ENCODE results near the gene ATP6V0A4.
"Not testable (repeated sequence)": the region's sequence is repeated elsewhere in the genome, so short reads cannot be mapped to it uniquely, and the experiment has no call there.

Gene ATP6V0A4

GRCh38 chr7:138797715-138798320 is at the start of gene ATP6V0A4, which contains the start of gene TMEM213:
ATP6V0A4 (minus strand) TSS chr7:138798196; CDS start chr7:138771247, 26,949 bp downstream.
TMEM213 (plus strand) TSS chr7:138797994; CDS start chr7:138798105, 111 bp downstream.
- in situ Hi-C loops (cut with MboI; ENCODE audit: low sequenced_read_pairs) = no loop called here

- in situ Hi-C loops (cut with MboI; ENCODE audit: low sequenced_read_pairs) = no loop called here
Observed at GRCh38 chr7:138845711-138846110, 47.7 kb upstream of the ATP6V0A4 start.

GRCh38 chr7:138843632-138844580 is 45.9 kb upstream of the ATP6V0A4 start:
- in situ Hi-C loops (cut with MboI; ENCODE audit: low sequenced_read_pairs) = no loop called here

GRCh38 chr7:138842111-138842510 is 44.1 kb upstream of the ATP6V0A4 start:
- in situ Hi-C loops (cut with MboI; ENCODE audit: low sequenced_read_pairs) = no loop called here

- in situ Hi-C loops (cut with MboI; ENCODE audit: low sequenced_read_pairs) = no loop called here
Observed at GRCh38 chr7:138838166-138838565, 40.2 kb upstream of the ATP6V0A4 start.

GRCh38 chr7:138837627-138838026 is 39.6 kb upstream of the ATP6V0A4 start:
- in situ Hi-C loops (cut with MboI; ENCODE audit: low sequenced_read_pairs) = no loop called here

GRCh38 chr7:138835087-138835486 is 37.1 kb upstream of the ATP6V0A4 start:
- in situ Hi-C loops (cut with MboI; ENCODE audit: low sequenced_read_pairs) = no loop called here

- in situ Hi-C loops (cut with MboI; ENCODE audit: low sequenced_read_pairs) = no loop called here
Observed at GRCh38 chr7:138834583-138834982, 36.6 kb upstream of the ATP6V0A4 start.

- in situ Hi-C loops (cut with MboI; ENCODE audit: low sequenced_read_pairs) = no loop called here
Observed at GRCh38 chr7:138833596-138833995, 35.6 kb upstream of the ATP6V0A4 start.

- in situ Hi-C loops (cut with MboI; ENCODE audit: low sequenced_read_pairs) = no loop called here
Observed at GRCh38 chr7:138832966-138833365, 35.0 kb upstream of the ATP6V0A4 start.

- in situ Hi-C loops (cut with MboI; ENCODE audit: low sequenced_read_pairs) = no loop called here
Observed at GRCh38 chr7:138829335-138829734, 31.3 kb upstream of the ATP6V0A4 start.

GRCh38 chr7:138828302-138828701 is 30.3 kb upstream of the ATP6V0A4 start:
- in situ Hi-C loops (cut with MboI; ENCODE audit: low sequenced_read_pairs) = no loop called here

GRCh38 chr7:138825049-138825721 is 27.2 kb upstream of the ATP6V0A4 start:
- in situ Hi-C loops (cut with MboI; ENCODE audit: low sequenced_read_pairs) = no loop called here

- in situ Hi-C loops (cut with MboI; ENCODE audit: low sequenced_read_pairs) = no loop called here
Observed at GRCh38 chr7:138822867-138823535, 25.0 kb upstream of the ATP6V0A4 start.

GRCh38 chr7:138821912-138822311 is 23.9 kb upstream of the ATP6V0A4 start:
- in situ Hi-C loops (cut with MboI; ENCODE audit: low sequenced_read_pairs) = no loop called here

GRCh38 chr7:138819625-138820024 is 21.6 kb upstream of the ATP6V0A4 start:
- in situ Hi-C loops (cut with MboI; ENCODE audit: low sequenced_read_pairs) = no loop called here

GRCh38 chr7:138816650-138817049 is 18.7 kb upstream of the ATP6V0A4 start:
- in situ Hi-C loops (cut with MboI; ENCODE audit: low sequenced_read_pairs) = no loop called here

- in situ Hi-C loops (cut with MboI; ENCODE audit: low sequenced_read_pairs) = no loop called here
Observed at GRCh38 chr7:138814816-138815332, 16.9 kb upstream of the ATP6V0A4 start.

GRCh38 chr7:138813945-138814344 is 15.9 kb upstream of the ATP6V0A4 start:
- in situ Hi-C loops (cut with MboI; ENCODE audit: low sequenced_read_pairs) = no loop called here

- in situ Hi-C loops (cut with MboI; ENCODE audit: low sequenced_read_pairs) = not testable (repeated sequence)
Observed at GRCh38 chr7:138811327-138811726, 13.3 kb upstream of the ATP6V0A4 start.

GRCh38 chr7:138809346-138809745 is 11.3 kb upstream of the ATP6V0A4 start:
- in situ Hi-C loops (cut with MboI; ENCODE audit: low sequenced_read_pairs) = no loop called here
